ENCODE data around the gene PDE4B. TPM values are rescaled to one million over a fixed set of nuclear protein-coding genes. Genes with fewer than 3 reads are reported as not detected.

The PDE4B gene
- total RNA-seq, 2 donors from 2014 or later: 4.3 to 18.0 TPM

- H3K27ac Mint-ChIP-seq: no peak overlapping the region
- H3K4me1 Mint-ChIP-seq: no peaks in the 10 kb centered on the region
- H3K36me3 ChIP-seq (ENCODE audit: control insufficient read depth, insufficient read depth, low read length): no peaks in the 10 kb centered on the region
- TF ChIP-seq CTCF (conservative IDR thresholded peaks at IDR 0.05): no peak
- no peak overlapping the region for H3K4me3 Mint-ChIP-seq
- DNase-seq: no peak
- H3K9me3 ChIP-seq (ENCODE audit: control insufficient read depth, low read length): no peaks in the 10 kb centered on the region
- H3K9me3 Mint-ChIP-seq: no peaks in the 10 kb centered on the region
- no peaks in the 10 kb centered on the region for H3K27me3 ChIP-seq (ENCODE audit: control insufficient read depth, insufficient read depth, low read length, poor library complexity, severe bottlenecking)
- H3K27me3 Mint-ChIP-seq (ENCODE audit: insufficient read depth): no peaks in the 10 kb centered on the region
- H3K27ac ChIP-seq (ENCODE audit: low read depth, low read length): no peak overlapping the region
- no peaks in the 10 kb centered on the region for H3K36me3 Mint-ChIP-seq (ENCODE audit: low read depth)
- H3K9ac ChIP-seq (ENCODE audit: extremely low read depth, low read length, poor library complexity, severe bottlenecking): no peak overlapping the region
- 91 to 96% methylated on average over 3 of the region's 3 CpGs for WGBS, 2 experiments (ENCODE audit: insufficient coverage in 1 of 2, insufficient read length in 1 of 2)
- no peak overlapping the region for H3K4me3 ChIP-seq (ENCODE audit: low read length)
- no peaks in the 10 kb centered on the region for H3K4me1 ChIP-seq (ENCODE audit: control insufficient read depth, insufficient read depth, low read length)
Measured at GRCh38 chr1:66223681-66224080, 431.0 kb downstream of the PDE4B start.

GRCh38 chr1:66226985-66227384 lies 434.3 kb downstream of the PDE4B start:
- H3K4me3 Mint-ChIP-seq: no peak overlapping the region
- Histone ChIP-seq H3K36me3 (ENCODE audit: control insufficient read depth, insufficient read depth, low read length) (no peaks in the 10 kb centered on the region), H3K9ac (ENCODE audit: extremely low read depth, low read length, poor library complexity, severe bottlenecking) (no peak overlapping the region), H3K27ac (ENCODE audit: low read depth, low read length) (no peak overlapping the region), H3K4me1 (ENCODE audit: control insufficient read depth, insufficient read depth, low read length) (no peaks in the 10 kb centered on the region), H3K4me3 (ENCODE audit: low read length) (no peak overlapping the region), H3K9me3 (ENCODE audit: control insufficient read depth, low read length) (no peaks in the 10 kb centered on the region), H3K27me3 (ENCODE audit: control insufficient read depth, insufficient read depth, low read length, poor library complexity, severe bottlenecking) (no peaks in the 10 kb centered on the region)
- DNase-seq: no peak
- 86 to 88% methylated on average over 1 to 4 of the region's 4 CpGs for whole genome bisulfite sequencing, 2 experiments (ENCODE audit: insufficient coverage in 1 of 2, insufficient read length in 1 of 2)
- H3K36me3 Mint-ChIP-seq (ENCODE audit: low read depth): no peaks in the 10 kb centered on the region
- H3K9me3 Mint-ChIP-seq: no peaks in the 10 kb centered on the region
- no peaks in the 10 kb centered on the region for H3K4me1 Mint-ChIP-seq
- H3K27me3 Mint-ChIP-seq (ENCODE audit: insufficient read depth): no peaks in the 10 kb centered on the region
- no peak for TF ChIP-seq CTCF (conservative IDR thresholded peaks at IDR 0.05)
- H3K27ac Mint-ChIP-seq: no peak overlapping the region

GRCh38 chr1:66227966-66228365 lies 435.3 kb downstream of the PDE4B start:
- Histone ChIP-seq H3K36me3 (ENCODE audit: control insufficient read depth, insufficient read depth, low read length) (no peaks in the 10 kb centered on the region), H3K9me3 (ENCODE audit: control insufficient read depth, low read length) (no peaks in the 10 kb centered on the region), H3K4me1 (ENCODE audit: control insufficient read depth, insufficient read depth, low read length) (no peaks in the 10 kb centered on the region), H3K27ac (ENCODE audit: low read depth, low read length) (no peak overlapping the region), H3K4me3 (ENCODE audit: low read length) (no peak overlapping the region), H3K9ac (ENCODE audit: extremely low read depth, low read length, poor library complexity, severe bottlenecking) (no peak overlapping the region), H3K27me3 (ENCODE audit: control insufficient read depth, insufficient read depth, low read length, poor library complexity, severe bottlenecking) (no peaks in the 10 kb centered on the region)
- Mint-ChIP-seq H3K4me3 (no peak overlapping the region), H3K27me3 (ENCODE audit: insufficient read depth) (no peaks in the 10 kb centered on the region), H3K9me3 (no peaks in the 10 kb centered on the region), H3K4me1 (no peaks in the 10 kb centered on the region), H3K36me3 (ENCODE audit: low read depth) (no peaks in the 10 kb centered on the region), H3K27ac (no peak overlapping the region)
- no peak for TF ChIP-seq CTCF (conservative IDR thresholded peaks at IDR 0.05)
- no peak for DNase-seq
- 97 to 100% methylated on average over 2 of the region's 2 CpGs for WGBS, 2 experiments (ENCODE audit: insufficient coverage in 1 of 2, insufficient read length in 1 of 2)

Measured in endodermal cell (in vitro differentiated cells).